Breast epithelium (tissue), 3 donors: Measurements from ENCODE around the gene MALRD1.

ENCODE experiments used
- POLR2A ChIP-seq: fragments of 450-650 bp; IDR thresholded peaks from one replicate; pipeline ENCODE4 v1.6.1; 2016; ENCODE audit warnings: antibody characterized with exemption, mild to moderate bottlenecking, moderate library complexity
- TF ChIP-seq, protein P1 (sequence below), 3 donors: fragments of 450-650 bp; IDR thresholded peaks; one replicate each; pipeline ENCODE4 v1.5.1; 2016 to 2017; ENCODE audit warnings: antibody characterized with exemption in 3 of 3, mild to moderate bottlenecking in 3 of 3, moderate library complexity in 3 of 3

DNA sequence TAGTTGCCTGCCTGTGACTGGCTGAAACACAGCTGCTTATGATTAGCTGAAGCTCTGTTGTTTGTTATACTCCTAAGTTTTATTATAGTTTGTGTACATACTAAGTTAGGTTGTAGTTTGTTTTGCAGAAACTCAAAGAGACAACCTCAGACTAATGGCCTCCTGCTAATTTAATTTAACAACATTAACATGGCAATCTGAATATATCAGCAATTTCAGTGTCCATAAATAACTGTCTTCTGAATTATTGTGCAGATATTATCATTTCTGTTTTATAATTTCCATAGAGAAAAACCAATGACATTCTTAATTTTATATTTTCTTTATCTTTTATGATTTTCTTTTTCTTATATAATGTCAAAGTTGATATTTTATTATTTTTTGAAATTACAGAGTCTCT lies 469.5 kb downstream of the MALRD1 start:
- TF ChIP-seq, protein P1, sequence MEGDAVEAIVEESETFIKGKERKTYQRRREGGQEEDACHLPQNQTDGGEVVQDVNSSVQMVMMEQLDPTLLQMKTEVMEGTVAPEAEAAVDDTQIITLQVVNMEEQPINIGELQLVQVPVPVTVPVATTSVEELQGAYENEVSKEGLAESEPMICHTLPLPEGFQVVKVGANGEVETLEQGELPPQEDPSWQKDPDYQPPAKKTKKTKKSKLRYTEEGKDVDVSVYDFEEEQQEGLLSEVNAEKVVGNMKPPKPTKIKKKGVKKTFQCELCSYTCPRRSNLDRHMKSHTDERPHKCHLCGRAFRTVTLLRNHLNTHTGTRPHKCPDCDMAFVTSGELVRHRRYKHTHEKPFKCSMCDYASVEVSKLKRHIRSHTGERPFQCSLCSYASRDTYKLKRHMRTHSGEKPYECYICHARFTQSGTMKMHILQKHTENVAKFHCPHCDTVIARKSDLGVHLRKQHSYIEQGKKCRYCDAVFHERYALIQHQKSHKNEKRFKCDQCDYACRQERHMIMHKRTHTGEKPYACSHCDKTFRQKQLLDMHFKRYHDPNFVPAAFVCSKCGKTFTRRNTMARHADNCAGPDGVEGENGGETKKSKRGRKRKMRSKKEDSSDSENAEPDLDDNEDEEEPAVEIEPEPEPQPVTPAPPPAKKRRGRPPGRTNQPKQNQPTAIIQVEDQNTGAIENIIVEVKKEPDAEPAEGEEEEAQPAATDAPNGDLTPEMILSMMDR (IDR thresholded peaks at IDR 0.05): no peak
- TF ChIP-seq POLR2A: no peak
